HK-2 (cell line): Measurements from ENCODE around the gene KRTAP1-3.
"Not testable (repeated sequence)": the region's sequence is repeated elsewhere in the genome, so short reads cannot be mapped to it uniquely, and the experiment has no call there.

ENCODE experiments used
- DNase-seq: peaks from one replicate; pipeline ENCODE4 v3.0.0-alpha.2; 2018; ENCODE audit not compliant: unreplicated experiment

Gene KRTAP1-3

GRCh38 chr17:41034346-41034935 lies at the start of gene KRTAP1-3:
TSS of gene KRTAP1-3 (minus strand) at chr17:41034874. CDS start at chr17:41034821, 53 bp downstream.
- not testable (repeated sequence) for DNase-seq

GRCh38 chr17:41084100-41084856 lies 49.6 kb upstream of the KRTAP1-3 start, which contains the start of gene KRTAP4-7:
TSS of gene KRTAP4-7 (plus strand) at chr17:41084150. CDS start at chr17:41084207, 57 bp downstream.
- not testable (repeated sequence) for DNase-seq

- not testable (repeated sequence) for DNase-seq
These were observed 48.8 kb upstream of the KRTAP1-3 start for GRCh38 chr17:41083427-41083826.

GRCh38 chr17:41082626-41083025 lies 48.0 kb upstream of the KRTAP1-3 start:
- DNase-seq: no peak

GRCh38 chr17:41076788-41077187 lies 42.1 kb upstream of the KRTAP1-3 start:
- no peak for DNase-seq

GRCh38 chr17:41073676-41074075 lies 39.0 kb upstream of the KRTAP1-3 start:
- DNase-seq: no peak

GRCh38 chr17:41071606-41072360 lies 37.1 kb upstream of the KRTAP1-3 start:
- no peak for DNase-seq

GRCh38 chr17:41069031-41069430 lies 34.4 kb upstream of the KRTAP1-3 start:
- no peak for DNase-seq

GRCh38 chr17:41067281-41067680 lies 32.6 kb upstream of the KRTAP1-3 start:
- no peak for DNase-seq

- peak; percentile 69 for DNase-seq
These were observed 31.4 kb upstream of the KRTAP1-3 start, which contains the start of gene KRTAP2-4 for GRCh38 chr17:41065829-41066624. TSS of gene KRTAP2-4 (minus strand) at chr17:41065879. CDS start at chr17:41065845, 34 bp downstream.

- not testable (repeated sequence) for DNase-seq
These were observed 30.5 kb upstream of the KRTAP1-3 start for GRCh38 chr17:41065016-41065689.

- no peak for DNase-seq
These were observed 29.6 kb upstream of the KRTAP1-3 start for GRCh38 chr17:41064301-41064700.

- DNase-seq: no peak
These were observed 28.8 kb upstream of the KRTAP1-3 start for GRCh38 chr17:41063449-41063848.

GRCh38 chr17:41061964-41062363 lies 27.3 kb upstream of the KRTAP1-3 start:
- no peak for DNase-seq

- DNase-seq: peak; percentile 81
These were observed 25.5 kb upstream of the KRTAP1-3 start, which contains the start of gene KRTAP2-3 for GRCh38 chr17:41060052-41060604. TSS of gene KRTAP2-3 (minus strand) at chr17:41060114. CDS start at chr17:41060050, 64 bp downstream.

- DNase-seq: not testable (repeated sequence)
These were observed 24.8 kb upstream of the KRTAP1-3 start for GRCh38 chr17:41059276-41060051.

- no peak for DNase-seq
These were observed 24.1 kb upstream of the KRTAP1-3 start for GRCh38 chr17:41058741-41059140.

- no peak for DNase-seq
These were observed 22.9 kb upstream of the KRTAP1-3 start for GRCh38 chr17:41057547-41057946.

- DNase-seq: not testable (repeated sequence)
These were observed 20.5 kb upstream of the KRTAP1-3 start, which contains the start of gene KRTAP2-2 for GRCh38 chr17:41055130-41055529. TSS of gene KRTAP2-2 (minus strand) at chr17:41055230. CDS start at chr17:41055211, 19 bp downstream.
